GM18505 (cell line): ENCODE data around the gene ATG4C.
"Not testable (repeated sequence)": the region's sequence is repeated elsewhere in the genome, so short reads cannot be mapped to it uniquely, and the experiment has no call there.

Source experiments
- ATAC-seq: cut with Tn5 transposase; IDR thresholded peaks from one replicate; pipeline ENCODE4 v1.9.1; 2021; ENCODE audit not compliant: unreplicated experiment
- POLR2A ChIP-seq: IDR thresholded peaks from 4 replicates; pipeline ENCODE4 v1.6.1; 2011; ENCODE audit warnings: borderline replicate concordance; ENCODE audit not compliant: insufficient read depth, insufficient read length; ENCODE audit errors: extremely low read depth

The ATG4C gene

DNA sequence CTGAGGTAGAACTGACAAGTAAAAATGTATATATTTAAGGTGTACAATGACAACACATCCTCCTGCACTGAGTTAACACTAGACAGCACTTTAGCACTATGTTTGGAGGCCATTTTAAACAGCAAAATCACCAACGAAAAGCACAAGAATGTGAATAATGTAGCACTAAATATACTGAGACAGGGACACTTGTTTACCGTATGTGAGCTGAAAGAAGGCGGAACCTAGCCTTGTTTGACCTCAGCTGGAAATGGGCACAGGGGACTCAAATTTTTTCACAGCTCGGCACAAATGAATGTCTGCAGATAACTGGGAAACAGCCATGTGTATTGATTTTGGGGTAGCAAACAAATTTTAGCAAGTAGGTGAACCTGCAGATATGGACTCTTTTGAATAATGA lies 18.0 kb upstream of the ATG4C start:
- no peak for TF ChIP-seq POLR2A
- no peak for ATAC-seq

DNA sequence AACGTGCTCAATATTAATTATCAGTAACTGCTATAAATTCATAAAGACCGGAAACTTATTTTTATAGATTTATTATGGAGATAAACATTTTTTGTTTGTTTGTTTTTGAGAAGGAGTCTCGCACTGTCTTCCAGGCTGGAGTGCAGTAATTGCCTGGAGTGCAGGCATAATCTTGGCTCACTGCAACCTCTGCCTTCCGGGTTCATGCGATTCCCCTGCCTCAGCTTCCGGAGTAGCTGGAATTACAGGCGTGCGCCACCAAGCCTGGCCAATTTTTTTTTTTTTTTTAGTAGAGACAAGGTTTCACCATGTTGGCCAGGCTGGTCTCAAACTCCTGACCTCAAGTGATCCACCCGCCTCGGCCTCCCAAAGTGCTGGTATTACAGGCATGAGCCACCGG lies 15.4 kb upstream of the ATG4C start:
- ATAC-seq, result not testable (repeated sequence)

DNA sequence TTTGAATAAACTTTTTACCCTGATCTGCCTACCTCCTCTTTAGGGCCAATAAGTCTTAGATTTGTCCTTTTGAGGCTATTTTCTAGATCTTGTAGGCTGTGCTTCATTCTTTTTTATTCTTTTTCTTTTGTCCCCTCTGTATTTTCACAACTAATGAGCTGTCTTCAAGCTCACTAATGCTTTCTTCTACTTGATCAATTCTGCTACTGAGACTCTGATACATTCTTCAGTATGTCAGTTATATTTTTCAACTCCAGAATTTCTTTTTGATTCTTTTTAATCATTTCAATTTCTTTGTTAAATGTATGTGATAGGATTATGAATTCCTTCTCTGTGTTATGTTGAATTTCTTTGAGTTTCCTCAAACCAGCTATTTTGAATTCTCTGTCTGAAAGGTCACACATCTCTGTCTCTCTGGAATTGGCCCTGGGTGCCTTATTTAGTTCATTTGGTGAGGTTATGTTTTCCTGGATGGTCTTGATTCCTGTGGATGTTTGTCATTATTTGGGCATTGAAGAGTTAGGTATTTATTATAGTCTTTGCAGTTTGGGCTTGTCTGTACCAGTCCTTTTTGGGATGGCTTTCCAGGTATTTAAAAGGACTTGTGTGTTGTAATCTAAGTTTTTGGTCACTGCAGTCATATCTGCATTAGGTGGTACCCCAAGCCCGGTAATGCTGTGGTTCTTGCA lies 11.2 kb upstream of the ATG4C start:
- no peak for ATAC-seq
- no peak for TF ChIP-seq POLR2A

DNA sequence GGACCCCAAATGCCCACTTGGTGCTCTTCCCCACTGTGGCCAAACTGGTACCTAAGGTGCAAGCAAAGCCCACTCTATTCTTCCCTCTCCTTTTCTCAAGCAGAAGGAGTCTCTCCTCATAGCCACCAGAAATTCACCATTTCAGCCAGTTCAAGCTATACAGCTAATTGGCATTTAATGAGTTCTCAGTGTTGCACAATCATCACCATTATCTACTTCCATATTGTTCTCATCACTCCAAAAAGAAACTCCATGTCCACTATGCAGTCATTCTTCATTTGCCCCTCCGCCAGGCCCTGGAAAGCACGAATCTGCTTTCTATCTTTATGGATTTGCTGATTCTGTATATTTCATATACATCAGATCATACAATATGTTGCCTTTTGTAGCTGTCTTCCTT lies 9.9 kb upstream of the ATG4C start:
- no peak for TF ChIP-seq POLR2A
- no peak for ATAC-seq

DNA sequence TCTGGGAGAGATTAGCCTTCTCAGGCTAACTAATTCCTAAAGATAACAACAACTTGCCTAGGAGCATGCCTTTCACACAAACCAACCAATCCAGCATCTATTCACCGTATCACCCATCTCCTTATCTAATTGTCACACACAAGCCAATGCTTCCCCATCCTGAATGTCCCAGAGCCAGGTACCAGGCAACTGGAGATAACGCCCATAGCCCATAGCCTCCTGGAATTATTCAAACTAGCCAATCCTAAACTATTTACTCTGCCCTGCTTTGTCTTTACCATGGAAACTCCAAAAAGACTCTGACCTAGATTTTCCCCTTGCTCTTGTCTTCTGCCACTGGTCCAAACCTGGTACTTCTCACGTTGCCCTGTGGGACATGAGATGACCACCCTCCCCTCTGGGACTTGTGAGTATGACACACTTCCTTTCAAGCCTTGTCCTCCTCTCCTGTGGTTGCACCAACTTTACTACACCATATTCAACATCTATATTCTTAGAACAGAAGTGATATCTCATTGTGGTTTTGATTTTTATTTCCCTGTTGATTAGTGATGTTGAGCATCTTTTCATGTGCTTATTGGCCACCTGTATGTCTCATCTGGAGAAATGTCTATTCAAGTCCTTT lies 8.8 kb upstream of the ATG4C start:
- TF ChIP-seq POLR2A, result no peak
- ATAC-seq, result no peak

DNA sequence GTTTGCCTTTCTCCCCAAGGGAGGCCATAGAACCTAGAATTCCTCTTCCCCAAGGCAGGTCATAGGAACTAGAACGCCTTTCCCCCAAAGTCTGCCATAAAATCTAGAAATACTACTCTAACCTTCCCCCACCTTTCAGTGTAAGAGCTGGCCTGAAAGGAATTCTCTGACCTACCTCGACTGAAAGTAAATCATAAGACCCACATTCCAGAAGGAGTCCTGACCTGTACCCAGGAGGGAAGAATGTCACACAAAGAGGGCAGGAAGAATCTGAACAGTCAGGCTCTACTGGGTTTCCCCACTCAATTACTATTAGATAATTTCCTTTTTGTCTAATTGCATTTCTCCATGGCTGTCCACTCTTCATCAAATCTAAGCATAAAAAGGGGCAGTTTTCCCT lies 5.7 kb upstream of the ATG4C start:
- no peak for ATAC-seq
- TF ChIP-seq POLR2A, result no peak

DNA sequence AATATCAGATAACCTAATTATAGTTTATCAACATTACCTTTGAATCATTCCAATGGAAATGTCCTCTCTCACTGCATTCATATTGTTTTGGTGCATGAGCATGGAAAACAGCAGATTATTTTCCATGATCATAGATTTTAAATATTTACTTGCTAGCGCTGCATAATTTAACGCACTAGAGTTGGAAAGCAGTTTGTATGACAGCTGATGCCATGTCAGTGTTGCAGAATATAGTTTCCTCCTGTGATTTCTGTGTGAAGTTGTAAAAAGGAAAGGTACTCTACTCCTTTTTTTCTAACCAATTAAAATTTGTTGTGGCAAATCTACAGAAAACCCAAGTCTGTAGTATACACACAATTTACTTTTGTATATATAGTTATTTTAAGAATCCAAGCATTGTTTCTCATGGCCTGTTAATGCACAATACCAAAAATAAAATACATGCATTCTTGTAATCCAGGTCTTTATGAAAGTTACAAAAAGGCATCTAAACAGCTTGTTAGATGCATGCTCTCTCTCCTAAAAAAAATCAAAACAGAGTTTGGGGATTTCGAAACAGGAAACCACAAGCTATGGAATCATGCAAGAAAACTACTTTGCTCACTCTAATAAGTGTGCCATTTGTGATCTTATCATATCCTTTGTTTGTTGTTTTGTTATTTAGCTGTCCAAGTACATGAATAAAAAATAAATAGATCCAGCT lies 1.9 kb upstream of the ATG4C start:
- TF ChIP-seq POLR2A, result no peak
- no peak for ATAC-seq

DNA sequence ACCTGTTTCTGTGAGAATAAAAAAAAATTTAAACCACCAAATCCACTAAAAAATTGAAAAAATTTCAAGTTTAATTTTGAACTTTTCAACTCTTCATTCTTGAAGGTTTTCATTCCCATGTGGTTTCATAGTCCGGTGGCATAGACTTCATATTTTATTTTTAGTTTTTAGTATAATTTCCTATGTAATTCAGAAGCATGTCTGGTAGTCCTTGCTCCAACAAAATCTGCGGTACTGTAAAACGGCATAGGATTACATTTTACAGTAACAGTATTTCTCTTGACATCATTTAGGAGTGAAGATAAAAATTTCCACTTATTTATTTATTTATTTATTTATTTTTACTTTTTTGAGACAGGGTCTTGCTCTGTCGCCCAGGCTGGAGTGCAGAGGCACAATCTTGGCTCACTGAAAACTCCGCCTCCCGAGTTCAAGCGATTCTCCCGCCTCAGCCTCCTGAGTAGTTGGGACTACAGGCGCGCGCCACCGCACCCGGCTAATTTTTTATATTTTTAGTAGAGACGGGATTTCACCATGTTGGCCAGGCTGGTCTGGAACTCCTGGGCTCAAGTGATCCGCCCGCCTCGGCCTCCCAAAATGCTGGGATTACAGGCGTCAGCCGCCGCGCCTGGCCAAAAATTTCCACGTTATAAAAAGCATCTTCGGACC lies 1.3 kb upstream of the ATG4C start:
- ATAC-seq, result not testable (repeated sequence)

DNA sequence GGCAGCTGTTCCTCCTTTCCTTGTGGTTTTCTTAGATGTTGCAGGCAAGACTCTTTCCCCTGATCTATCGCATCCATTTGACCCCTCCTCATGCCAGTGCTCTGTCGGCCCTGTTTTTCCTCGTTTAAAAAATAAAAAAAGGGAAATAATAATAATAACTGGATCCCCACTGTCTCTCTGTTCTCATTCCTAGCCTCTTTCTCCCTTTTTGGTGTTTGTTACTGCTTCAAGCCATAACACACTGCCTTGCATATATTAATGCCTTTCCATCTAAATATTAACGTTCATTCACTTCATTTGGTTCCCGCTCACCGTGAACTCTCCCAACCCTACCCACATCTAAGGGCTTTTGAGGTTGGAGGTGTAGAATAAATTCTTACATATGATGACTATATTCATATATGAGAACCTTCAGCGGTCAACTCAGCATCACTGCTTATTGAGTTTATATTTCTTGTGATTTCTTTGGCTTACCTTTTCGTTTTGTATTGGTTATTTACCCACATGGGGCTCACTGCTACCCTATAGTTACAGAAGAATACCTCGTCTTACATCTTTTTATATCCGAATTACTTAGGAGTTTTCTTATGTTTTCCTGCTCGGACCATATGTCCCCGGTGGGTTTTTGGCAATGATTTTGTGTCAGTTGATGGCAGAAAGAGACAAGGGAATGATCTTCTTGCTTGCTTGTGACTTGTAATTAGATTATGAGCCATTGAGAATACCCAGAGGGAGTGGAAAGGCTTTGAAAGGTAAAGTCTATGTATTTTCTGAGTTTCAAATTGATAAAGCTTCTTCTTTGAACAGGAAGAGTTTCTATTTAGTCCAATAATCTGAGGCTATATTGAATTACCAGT lies 805 bp downstream of the ATG4C start:
- ATAC-seq, result peak; percentile 21
- no peak for TF ChIP-seq POLR2A

DNA sequence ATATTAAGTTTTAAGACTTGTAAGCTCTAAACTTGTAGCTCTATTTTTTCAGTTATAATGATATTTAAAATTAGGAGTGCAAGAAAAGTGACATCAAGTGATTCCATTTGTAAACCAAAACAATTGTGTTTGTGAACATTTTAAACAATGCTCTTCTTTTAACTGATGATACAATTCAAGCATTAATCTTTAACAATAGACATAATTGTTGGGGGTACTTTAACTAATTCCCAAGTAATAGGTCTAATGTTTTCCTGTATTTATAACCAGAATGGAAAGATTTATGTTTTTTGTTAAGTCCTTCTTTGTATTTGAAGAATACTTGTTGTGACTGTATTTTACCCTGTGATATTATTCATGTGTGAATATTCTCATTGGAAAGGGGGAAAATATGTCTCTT lies 6.8 kb downstream of the ATG4C start:
- ATAC-seq, result no peak

DNA sequence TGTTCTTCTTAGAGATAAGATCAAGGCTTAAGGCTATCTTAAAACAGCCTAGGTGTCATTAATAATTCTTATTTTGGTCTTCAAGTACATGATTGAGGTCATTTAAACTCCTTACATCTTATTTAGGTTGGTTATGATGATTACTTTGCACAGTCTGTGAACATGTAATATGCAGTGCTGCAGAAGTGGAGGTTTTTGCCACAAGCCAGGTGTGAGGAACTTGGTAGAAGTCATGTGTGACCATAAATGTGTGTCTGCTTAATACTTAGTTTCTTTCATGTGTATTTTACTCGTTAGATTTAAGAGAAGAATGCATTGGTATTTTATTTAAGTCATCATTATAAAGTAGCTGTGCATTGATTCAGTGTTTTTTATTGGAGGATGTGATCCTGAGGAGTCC lies 10.1 kb downstream of the ATG4C start:
- peak; percentile 66 for ATAC-seq
- no peak for TF ChIP-seq POLR2A

More for the DNA sequence above, 6.8 kb downstream of the ATG4C start:
- no peak for TF ChIP-seq POLR2A

DNA sequence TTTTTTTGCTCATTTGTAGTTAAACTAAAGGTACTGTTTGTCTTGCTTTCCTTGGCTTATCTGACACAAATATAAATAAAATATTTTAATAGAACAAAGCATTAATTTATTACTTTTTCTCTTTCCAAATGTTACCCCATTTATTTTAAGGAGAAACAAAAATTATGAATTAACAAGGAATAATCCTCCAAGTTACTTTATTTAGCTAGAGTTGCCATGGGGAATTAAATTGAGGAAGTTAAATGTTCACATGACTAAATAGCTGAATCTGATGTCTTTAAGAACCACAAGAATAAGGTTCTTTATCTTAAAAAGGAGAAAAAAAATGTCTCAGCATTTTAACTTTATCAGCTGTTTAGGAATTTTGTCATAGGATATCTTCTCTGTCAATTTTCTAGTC lies 12.3 kb downstream of the ATG4C start:
- ATAC-seq, result no peak

DNA sequence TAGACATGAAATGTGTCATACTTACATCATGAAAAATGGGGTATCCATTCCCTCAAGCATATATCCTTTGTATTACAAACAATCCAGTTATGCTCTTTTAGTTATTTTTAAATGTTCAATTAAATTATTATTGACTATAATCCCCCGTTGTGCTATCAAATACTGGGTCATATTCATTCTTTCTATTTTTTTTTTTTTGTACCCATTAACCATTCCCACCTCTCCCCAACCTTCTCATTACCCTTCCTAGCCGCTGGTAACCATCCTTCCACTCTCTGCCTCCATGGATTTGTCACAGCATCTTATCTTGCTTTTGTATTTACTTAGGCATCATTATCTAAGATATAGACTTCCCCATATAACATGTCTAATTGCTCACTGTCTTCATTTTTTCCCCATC lies 15.8 kb downstream of the ATG4C start:
- ATAC-seq, result no peak
- no peak for TF ChIP-seq POLR2A

More for the DNA sequence above, 12.3 kb downstream of the ATG4C start:
- no peak for TF ChIP-seq POLR2A

DNA sequence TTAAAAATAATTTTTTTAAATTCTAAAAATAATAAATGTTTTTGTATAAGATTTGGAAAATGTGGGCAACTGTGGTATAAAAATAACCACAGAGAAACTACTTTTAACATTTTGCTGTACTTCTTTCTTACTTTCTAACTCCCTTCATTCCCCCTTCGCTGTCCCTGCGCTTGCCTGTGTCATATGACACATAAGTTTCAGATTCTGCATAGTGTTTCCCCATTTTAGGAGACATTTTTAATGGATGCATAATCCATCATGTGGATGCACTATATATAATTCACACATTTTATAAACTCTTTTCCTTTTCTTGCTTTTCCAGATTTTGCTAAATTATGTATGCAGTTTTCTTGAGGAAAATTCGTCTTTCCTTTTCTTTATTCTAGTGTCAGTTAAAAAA lies 16.3 kb downstream of the ATG4C start:
- no peak for TF ChIP-seq POLR2A
- peak; percentile 49 for ATAC-seq
